ENCODE results near the gene MYZAP.

MYZAP gene

GRCh38 chr15:57631386-57632110 lies 39.8 kb downstream of the MYZAP start:
- no peak for DNase-seq

GRCh38 chr15:57634290-57634689 lies 42.6 kb downstream of the MYZAP start:
- no peak for DNase-seq

GRCh38 chr15:57635300-57635909 lies 43.7 kb downstream of the MYZAP start:
- DNase-seq, result no peak

- no peak for DNase-seq
Observed at GRCh38 chr15:57637846-57638245, 46.1 kb downstream of the MYZAP start.

GRCh38 chr15:57639306-57639705 lies 47.6 kb downstream of the MYZAP start:
- no peak for DNase-seq

- DNase-seq, result no peak
Observed at GRCh38 chr15:57640930-57641682, 49.4 kb downstream of the MYZAP start.

GRCh38 chr15:57643826-57644225 lies 52.1 kb downstream of the MYZAP start:
- no peak for DNase-seq

- DNase-seq, result no peak
Observed at GRCh38 chr15:57646087-57646486, 54.4 kb downstream of the MYZAP start.

- no peak for DNase-seq
Observed at GRCh38 chr15:57647071-57647790, 55.5 kb downstream of the MYZAP start.

GRCh38 chr15:57647791-57648130 lies 56.1 kb downstream of the MYZAP start:
- DNase-seq, result no peak

- DNase-seq, result no peak
Observed at GRCh38 chr15:57649138-57649537, 57.4 kb downstream of the MYZAP start.

- no peak for DNase-seq
Observed at GRCh38 chr15:57651445-57651844, 59.7 kb downstream of the MYZAP start.

GRCh38 chr15:57652481-57652880 lies 60.8 kb downstream of the MYZAP start:
- no peak for DNase-seq

- DNase-seq, result no peak
Observed at GRCh38 chr15:57654153-57654852, 62.6 kb downstream of the MYZAP start.

- no peak for DNase-seq
Observed at GRCh38 chr15:57655053-57655452, 63.3 kb downstream of the MYZAP start.

- DNase-seq, result no peak
Observed at GRCh38 chr15:57655809-57656208, 64.1 kb downstream of the MYZAP start.

- no peak for DNase-seq
Observed at GRCh38 chr15:57656434-57656833, 64.7 kb downstream of the MYZAP start.

GRCh38 chr15:57657619-57658018 lies 65.9 kb downstream of the MYZAP start:
- DNase-seq, result no peak

GRCh38 chr15:57662091-57662744 lies 70.5 kb downstream of the MYZAP start:
- no peak for DNase-seq

GRCh38 chr15:57662802-57663201 lies 71.1 kb downstream of the MYZAP start:
- no peak for DNase-seq

- no peak for DNase-seq
Observed at GRCh38 chr15:57663262-57663661, 71.6 kb downstream of the MYZAP start.

- no peak for DNase-seq
Observed at GRCh38 chr15:57665194-57665593, 73.5 kb downstream of the MYZAP start.

Measured in right forelimb (tissue), 1 donor.